ENCODE data around the gene SLC30A5.

The SLC30A5 gene

GRCh38 chr5:69167493-69167855 lies 73.7 kb downstream of the SLC30A5 start:
- no peak for DNase-seq (ENCODE audit: low read depth in 2 of 2)

- no peak for DNase-seq (ENCODE audit: low read depth in 2 of 2)
These were observed 74.1 kb downstream of the SLC30A5 start for GRCh38 chr5:69167929-69168328.

- DNase-seq (ENCODE audit: low read depth in 2 of 2) = no peak
These were observed 76.7 kb downstream of the SLC30A5 start for GRCh38 chr5:69170495-69170894.

- DNase-seq (ENCODE audit: low read depth in 2 of 2) = no peak
These were observed 77.2 kb downstream of the SLC30A5 start for GRCh38 chr5:69170969-69171368.

Data from stimulated activated CD4-positive, alpha-beta T cell treated with anti-CD3 and anti-CD28 coated beads, Interleukin-1b, Interleukin-23, amount 100 ng/mL, for 4 hours (primary cell).